Skeletal muscle cell (primary cell): Measurements from ENCODE around the gene SMAD6.

Experiments
- DNase-seq: peaks from one replicate; pipeline ENCODE4 v3.0.0-alpha.2; 2010; ENCODE audit warnings: low read depth
- H3K4me3 ChIP-seq: 2 replicates; pipeline ENCODE4 v1.5.1; 2011; ENCODE audit warnings: low read depth, mild to moderate bottlenecking, control low read depth, low read length, moderate library complexity

SMAD6 gene

DNA sequence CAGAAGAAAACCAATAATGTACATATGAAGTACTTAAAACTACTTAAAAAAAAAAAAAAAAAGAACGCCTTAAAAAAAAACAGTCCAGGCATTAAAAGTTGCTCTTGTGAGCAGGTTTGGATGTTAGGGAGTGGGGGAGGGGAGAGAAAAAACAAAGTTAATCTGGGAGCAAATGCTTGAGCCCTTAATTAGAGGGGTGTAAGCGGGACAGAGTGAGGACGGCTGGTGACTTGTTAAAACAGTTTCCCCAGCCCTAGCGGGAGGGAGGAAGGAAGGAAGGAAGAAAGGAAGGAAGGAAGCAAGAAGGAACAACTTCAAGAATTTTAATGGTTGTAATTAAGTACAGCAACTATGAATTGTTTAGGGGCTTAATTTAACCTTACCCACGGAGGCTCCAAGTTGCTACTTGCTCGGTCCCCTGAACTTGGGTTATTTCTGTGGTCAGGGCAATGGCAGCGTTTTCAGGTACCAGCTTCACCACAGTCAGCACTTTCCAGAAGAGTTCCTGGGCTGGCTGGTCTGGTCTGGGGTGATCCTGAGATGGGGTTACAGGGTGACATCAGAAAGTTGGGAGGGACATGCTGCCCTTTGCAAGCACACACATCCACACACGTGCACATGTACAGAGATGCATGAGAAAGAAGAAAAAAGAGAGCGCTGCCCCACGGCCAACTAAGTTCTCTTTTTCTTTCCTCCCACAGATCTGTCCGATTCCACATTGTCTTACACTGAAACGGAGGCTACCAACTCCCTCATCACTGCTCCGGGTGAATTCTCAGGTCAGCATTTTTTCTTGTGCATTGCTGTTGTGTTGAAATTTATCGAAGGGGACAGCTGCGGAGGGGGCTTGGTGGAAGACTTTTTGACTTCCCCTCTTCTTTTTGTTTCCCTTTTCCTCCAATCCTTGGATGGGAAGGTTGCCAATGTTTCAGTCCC, 14.0 kb downstream of the SMAD6 start:
- DNase-seq: no peak
- H3K4me3 ChIP-seq: no peak overlapping the region

DNA sequence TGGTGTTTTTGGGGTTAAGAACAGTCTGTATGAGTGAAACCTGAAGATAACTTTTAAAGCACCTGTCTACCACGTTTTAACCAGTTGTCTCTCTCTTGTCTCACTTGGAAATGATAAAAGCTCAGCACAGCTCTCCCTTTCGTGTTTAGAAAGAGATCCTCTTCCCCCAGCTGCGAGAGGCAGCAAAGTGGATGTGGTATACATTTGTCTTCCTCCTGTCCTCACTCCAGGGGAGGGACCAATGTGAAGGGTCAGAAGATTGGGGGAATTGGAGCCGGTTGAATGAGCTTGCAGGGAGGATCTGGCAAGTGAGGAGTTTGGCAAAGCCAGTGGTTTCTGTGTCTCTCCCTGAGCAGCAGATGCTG, 14.6 kb downstream of the SMAD6 start:
- no peak overlapping the region for H3K4me3 ChIP-seq
- DNase-seq: no peak

DNA sequence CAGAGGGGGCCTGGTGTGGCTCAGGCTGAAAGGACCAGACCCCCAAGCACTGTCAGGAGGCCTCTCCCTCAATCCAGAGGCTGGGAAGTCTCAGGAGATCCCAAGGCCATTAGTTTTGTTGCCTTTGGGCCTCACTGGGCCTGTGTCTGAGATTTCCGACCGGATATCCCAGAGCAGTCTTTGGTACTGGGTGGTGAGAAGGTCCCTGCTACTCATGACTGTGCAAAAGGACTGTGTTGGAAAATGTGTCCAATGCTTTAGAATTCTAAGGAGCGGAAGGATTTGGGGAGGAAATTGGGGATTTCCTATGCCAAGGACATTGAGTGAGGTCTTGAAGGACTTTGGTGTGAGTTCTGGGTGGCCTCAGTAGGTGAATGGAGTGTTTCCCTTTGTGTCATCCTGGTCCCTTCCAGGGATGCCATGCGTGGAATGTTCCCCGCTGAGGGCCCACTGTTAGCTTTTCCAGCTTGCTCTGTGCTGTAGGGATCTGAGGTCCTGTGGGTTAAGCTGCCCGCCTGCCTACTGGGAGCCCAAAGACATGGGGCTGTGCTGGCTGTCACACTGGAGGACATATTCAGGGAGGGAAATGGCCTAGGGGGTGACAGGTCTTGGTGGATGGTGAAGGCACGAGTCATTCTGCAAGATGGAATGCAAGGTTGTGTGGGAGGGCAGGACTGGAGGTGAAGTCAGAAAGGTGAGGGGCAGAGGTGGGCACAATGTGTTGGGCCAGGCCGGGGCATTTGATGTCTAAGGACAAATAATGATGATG, 16.4 kb downstream of the SMAD6 start:
- no peak overlapping the region for H3K4me3 ChIP-seq
- no peak for DNase-seq

DNA sequence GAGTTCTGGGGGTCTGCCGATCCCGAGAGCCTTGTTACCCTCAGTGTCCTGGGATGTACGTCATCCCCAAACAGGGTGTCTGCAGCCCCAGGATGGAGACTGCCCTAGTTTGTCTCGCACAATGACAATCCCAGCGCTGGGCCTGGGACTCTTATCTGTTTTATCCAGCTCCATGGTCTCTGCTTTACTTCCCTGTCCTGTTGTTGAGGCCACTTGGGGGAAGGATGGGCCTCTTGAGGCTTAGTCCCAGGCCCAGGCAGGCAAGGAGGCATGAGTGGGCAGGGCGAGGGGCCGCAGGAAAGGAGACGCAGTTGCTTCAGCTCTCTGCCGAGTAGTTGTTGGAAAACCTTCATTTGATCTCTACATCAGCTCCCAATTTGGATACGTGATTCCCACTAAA, 17.4 kb downstream of the SMAD6 start:
- no peak overlapping the region for H3K4me3 ChIP-seq
- DNase-seq: no peak

DNA sequence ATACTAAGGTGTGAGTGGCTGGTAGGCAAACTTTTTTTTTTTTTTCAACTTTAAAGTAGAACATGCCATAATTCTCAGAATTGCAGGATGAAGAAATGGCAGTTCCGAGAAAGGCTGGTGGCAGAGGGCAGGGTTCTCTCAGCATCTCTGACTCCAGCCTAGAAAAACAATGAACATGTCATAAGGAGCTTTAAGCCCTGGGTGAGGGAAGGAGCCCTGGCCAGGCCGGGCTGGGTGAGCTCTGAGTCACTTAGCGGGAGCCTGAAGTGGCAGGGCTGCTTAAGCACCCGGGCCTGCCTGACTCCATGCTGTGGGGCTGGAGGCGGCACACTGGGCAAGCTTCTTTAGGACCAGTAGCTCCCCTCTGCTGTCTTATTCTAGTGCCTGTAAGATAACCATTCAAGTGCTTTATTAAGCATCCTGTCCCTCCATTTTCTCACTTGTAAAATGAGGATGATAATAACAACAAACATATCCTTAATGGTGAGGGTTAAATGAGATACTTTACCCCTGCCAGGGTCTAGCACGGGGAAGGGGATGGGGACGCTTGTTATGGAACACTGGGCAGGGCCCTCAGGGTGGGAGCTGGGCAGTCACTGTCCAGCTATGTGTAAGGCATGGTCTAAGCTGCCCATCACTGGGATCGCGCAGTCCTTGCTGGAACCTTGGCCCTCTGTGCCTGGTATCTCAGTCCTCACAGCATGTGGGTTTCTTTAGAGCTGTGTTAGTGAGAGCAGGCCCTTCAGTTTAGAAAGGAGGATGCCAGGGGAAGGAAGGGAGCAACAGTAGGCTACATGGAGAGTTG, 18.4 kb downstream of the SMAD6 start:
- peak; percentile 64 for DNase-seq
- H3K4me3 ChIP-seq: no peak overlapping the region

DNA sequence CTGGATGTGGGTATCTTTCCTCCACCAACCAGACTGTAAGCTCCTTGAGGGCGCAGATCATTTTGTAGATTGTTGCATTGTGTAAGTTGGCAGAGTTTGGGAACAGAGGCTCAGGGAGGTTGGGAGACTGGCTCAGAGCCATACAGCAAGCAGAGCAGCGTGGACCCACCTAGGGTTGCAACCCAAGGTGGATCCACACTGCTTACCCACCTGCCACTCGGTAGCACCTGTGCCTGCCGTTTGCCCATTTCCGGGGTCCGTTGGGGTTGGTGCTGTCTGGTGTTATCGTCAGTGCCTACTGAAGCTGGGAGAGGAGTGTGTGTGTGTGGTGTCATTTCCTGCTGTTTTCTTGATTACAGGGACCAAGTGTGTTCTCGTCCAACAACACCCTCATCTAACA, 19.0 kb downstream of the SMAD6 start:
- DNase-seq: no peak
- no peak overlapping the region for H3K4me3 ChIP-seq

DNA sequence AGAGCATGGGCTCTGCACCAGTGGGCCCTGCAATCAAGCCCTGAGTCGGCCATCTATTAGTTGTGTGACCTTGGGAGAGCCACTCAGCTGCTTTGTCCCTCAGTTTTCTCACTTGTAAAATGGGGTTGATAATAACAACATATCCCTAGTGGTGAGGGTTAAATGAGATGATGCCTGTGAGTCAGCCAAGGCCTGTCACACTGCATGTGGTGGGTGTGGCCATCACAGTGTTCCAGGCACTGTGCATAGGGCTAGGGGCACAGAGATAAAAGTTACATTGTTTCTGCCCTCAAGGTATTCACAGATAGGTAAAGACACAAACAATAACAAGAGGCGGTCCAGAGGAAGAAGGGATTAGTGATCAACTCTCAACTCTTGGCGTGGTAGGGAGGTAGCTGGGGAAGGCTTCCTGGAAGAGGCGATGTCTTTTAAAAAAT, 19.5 kb downstream of the SMAD6 start:
- H3K4me3 ChIP-seq: no peak overlapping the region
- DNase-seq: no peak

DNA sequence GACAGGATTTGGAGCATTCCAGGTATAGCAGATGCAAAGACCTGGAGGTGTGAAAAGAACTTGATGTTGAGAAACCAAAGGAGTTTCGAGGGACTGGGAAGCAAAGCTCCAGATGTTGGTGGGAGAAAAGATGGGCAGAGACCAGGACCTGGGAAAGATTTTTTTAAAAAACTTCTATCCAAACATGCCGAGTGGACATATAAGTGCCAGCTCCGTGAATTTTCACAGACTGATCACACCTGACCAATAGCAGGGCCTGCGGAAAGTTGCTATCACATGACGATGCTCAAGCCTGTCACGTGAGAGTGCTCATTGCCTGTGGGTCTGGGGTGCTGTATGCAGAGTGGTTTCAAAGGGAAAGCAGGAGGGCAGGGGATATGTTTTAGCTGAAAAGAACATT, 19.9 kb downstream of the SMAD6 start:
- H3K4me3 ChIP-seq: no peak overlapping the region
- DNase-seq: no peak

DNA sequence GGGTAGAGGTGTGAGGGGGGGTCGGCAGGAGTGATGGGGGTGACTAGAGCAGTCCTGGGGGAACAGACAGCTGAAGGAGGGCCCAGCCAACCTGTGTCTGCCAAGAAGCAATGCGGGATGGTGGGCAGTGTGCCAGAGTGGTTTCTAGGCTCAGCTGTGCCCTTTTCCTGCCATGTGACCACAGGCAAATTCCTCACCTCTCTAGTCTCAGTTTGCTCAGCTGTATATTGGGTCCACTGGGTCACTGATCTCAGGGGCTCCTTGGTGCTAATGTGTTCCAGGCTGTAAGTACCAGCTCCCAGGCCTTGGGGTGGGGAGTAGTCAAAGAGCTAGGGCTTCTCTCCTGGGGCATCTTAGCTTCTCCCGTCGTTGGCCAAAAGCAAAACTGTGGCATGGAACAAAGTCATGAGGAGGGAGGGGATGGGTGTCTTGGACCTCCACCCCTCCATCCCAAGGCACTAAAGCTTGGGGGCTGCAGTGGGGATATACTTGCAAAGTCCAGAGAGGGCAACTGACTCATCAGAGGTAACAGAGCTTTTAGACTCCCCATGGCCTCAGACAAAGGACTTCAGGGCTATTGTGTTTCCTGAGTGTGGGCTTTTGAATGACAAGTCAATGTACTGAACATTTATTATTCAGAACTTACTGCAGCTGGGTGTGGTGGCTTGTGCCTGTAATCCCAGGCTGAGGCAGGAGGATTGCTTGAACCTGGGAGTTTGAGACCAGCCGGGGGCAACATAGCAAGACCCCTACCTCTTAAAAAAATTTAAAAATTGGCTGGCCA, 20.9 kb downstream of the SMAD6 start:
- no peak overlapping the region for H3K4me3 ChIP-seq
- no peak for DNase-seq

DNA sequence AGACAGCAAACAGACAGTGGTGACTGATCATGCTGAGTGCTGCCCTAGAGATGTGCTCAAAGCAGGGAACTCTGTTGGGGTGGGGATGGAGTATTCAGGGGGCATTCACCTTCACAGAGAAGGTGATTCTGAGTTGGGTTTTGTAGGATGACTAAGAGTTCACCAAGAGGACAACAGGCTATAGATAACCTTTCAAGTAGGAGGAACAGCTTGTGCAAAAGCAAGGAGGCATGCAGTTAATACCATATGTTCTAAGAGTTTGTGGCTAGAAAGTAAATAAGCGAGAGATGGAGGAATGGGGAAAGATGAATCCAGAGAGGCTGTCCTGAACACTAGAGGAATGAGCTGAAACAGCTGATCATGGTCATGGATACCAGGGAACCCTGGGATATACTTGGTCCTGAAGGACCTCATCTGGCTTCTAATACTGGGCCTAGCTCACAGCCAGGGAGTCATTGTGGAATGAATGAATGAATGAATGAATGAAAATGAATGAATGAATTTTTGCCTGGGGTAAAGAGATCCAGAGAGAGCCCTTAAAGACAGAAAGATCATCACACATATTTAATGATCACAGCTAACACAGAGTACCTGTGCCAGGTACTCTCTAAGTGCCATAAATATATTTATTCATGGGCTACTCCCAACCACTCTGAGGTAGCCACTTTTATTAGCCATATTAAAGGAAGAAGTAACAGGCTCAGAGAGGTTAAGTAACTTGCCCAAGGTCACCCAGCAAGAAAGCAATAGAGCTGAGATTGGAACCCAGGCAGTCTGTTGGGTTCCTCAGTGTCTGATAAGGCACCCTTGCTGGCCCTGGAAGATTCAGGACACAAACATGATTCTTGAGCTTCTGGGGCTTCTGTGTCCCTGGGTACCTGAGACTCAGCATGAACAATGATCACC, 22.0 kb downstream of the SMAD6 start:
- no peak overlapping the region for H3K4me3 ChIP-seq
- no peak for DNase-seq

DNA sequence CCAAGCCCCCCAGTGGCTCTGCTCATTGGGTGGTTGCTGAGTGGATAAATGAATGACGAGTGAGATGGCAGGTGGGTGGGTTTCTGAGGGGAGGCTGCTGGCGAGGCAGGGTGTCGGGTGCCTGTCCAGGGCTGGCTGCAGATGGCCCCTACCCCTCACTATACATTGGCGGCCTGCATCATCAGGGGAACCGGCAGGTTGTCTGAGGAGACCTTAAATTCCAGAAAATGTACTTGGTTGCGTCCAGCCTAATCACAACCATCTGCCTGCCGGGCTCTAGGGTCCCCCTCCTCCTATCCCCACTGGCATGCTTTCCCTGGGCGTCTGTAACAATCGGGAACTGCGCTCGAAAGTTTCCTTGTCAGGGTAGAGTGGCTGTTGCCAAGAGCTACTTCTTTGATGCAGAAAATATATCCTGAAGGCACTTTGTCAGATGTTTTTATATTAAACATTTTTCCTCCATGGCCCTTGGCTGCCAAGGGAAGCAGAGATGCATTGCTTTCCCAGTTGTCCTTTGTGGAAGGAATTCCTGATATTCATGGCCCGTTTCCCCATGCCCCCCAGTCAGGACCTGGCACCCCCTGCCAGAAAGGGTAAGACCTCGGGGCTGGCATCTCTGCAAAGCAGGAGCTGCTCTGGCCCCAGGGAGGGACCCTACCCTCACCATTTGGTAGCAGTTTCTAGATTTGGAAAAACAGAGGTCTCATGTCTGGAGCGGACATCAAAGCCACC, 22.9 kb downstream of the SMAD6 start:
- DNase-seq: no peak
- H3K4me3 ChIP-seq: no peak overlapping the region

DNA sequence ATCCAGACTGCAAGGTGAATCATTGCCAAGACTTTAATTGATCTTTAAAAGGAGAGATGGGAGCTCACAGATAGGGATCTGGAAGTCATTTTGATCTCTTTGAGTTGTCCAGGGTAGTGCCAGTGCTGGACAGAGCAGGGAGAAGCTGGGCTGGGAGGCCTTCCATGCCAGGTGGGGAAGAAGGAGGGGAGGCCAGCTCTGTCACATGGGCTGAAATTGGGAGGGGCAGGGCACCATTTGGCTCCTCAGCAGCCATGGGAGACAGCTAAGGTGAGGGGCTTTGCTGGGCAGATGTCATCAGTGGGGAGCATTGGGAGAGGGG, 23.4 kb downstream of the SMAD6 start:
- DNase-seq: no peak

DNA sequence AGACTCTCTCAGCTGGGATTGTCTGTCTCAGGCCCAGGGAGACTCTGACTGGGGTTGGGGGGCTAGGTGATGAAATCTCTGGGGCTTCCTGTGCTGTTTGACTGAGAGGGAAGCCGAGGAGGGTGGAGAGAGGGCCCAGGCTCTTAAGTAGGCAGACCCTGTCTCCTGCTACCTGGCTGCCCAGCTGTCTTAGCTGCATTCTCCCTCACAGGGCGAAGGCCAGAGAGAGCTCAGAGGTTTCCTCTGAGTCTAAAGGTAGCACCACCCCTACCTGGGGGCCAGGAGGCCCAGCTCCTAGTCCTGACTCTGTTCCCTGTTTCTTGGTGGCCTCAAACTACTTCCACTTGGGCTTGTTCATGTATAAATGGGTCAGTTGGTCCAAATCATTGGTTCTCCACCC, 24.4 kb downstream of the SMAD6 start:
- no peak for DNase-seq

More for the DNA sequence above, 23.4 kb downstream of the SMAD6 start:
- no peak overlapping the region for H3K4me3 ChIP-seq

DNA sequence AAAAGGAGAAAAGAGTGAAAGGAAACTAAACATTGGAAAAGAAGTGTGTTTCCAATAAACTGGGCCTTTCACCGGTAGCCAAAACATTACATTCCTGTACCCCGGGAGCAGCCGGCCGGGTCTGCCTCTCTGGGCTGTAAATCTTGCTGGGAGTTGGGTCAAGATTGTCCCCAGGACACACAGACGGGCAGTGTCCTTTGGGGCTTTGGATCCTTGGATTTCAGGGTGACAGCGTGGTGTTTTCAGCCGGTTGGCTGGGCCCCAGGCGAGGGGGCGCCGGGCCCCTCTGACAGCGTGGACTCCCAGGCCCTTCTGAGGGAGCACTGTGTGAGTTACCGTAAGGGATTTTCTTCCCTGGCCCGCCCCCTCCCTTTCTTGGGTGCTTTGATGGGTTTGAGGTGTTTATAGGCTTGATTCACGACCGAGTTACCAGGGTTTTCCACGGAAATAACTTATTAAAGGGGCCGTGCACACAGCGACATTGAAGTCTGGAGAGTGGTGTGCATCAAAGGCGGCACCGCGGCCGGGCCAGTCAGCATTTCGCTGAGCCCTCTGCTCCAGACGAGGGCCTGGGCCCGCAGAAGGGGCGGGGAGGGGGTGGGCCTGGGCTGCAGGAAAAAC, 27.4 kb downstream of the SMAD6 start:
- no peak for DNase-seq
- H3K4me3 ChIP-seq: peak overlapping the region; percentile 9

More for the DNA sequence above, 24.4 kb downstream of the SMAD6 start:
- H3K4me3 ChIP-seq: no peak overlapping the region

DNA sequence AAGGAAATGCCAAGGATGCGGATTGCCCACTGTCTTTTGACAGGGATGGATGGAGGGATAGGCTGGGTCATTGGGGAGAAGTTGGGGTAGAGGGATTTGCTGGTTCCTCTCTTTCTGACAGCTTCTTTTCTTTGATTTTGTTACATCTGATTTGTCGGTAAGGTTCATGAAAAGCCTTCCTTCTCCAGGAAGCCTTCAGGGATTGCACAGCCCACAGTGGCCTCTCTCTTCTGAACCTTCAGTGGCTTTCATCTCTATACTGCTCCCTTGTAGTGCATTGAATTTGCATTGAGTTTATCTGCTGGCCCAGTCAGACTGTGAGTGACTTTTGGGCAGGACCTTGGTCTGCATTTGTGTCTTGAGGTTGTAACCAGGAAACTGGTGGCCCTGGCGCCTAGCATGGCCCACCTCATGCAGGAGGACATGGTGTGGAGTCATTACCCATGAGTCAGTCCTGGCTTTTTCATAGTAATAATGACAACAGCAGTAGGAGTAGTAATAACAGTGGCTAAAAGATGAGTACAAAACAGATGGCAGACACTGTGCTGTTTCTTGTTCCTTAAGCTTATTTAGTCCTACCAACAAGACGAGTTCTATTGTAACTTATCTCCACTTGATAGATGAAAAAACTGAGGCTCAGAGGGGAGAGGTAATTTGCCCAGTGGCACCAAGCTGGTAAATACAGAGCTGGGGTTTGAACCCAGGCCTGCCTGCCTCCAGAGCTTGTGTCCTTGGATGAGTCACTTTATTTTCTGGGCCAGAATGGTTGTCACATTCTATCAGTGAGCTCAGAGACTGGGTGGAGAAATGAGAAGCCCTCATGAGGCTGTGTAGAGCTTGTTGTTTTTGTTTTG, 28.4 kb downstream of the SMAD6 start:
- no peak overlapping the region for H3K4me3 ChIP-seq
- no peak for DNase-seq

DNA sequence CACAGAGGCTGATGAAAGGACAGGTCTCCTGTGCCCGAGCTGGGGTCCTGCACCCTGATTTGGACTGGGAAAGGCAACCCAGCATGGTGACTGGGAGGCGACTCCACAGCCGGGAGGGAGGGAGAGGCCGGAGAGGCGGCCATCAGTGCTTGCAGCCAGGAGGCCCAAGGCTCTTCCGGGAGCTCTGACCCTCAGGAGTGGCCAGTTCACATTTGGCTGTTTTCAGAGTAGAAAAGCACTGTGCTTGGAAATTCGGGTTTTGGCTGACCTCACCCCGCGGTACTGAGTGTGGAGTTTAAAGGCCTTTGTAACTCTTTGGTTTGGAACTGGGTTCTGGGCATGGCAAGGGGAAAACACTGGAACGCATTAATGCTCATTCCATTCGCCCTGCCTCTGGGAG, 31.9 kb downstream of the SMAD6 start:
- H3K4me3 ChIP-seq: no peak overlapping the region
- DNase-seq: no peak
